Neural cell (in vitro differentiated cells): ENCODE data around the gene NXPE2.

ENCODE experiments used
- EZH2 ChIP-seq: fragments of 200-600, 300-800 bp; shearing (Covaris generic), sonication (generic); IDR thresholded peaks from 2 replicates; pipeline ENCODE4 v1.6.1; 2014; ENCODE audit warnings: antibody characterized with exemption, low read length, borderline replicate concordance, mild to moderate bottlenecking; ENCODE audit not compliant: insufficient read depth, poor library complexity, severe bottlenecking
- MXI1 ChIP-seq: fragments of 450-650 bp; conservative IDR thresholded peaks from 2 replicates; pipeline ENCODE4 v1.6.1; 2014; ENCODE audit warnings: antibody characterized with exemption, mild to moderate bottlenecking; ENCODE audit not compliant: poor library complexity, severe bottlenecking
- POLR2AphosphoS5 ChIP-seq: IDR thresholded peaks from 2 replicates; pipeline ENCODE4 v1.6.1; 2012
- RAD21 ChIP-seq: fragments of 450-650 bp; conservative IDR thresholded peaks from 2 replicates; pipeline ENCODE4 v1.6.1; 2014; ENCODE audit warnings: antibody characterized with exemption, mild to moderate bottlenecking, moderate library complexity
- TAF1 ChIP-seq: IDR thresholded peaks from 2 replicates; pipeline ENCODE4 v1.6.1; 2012; ENCODE audit warnings: low read depth
- TF ChIP-seq, protein P1 (sequence below): fragments of 450-650 bp; IDR thresholded peaks from 2 replicates; pipeline ENCODE4 v1.5.1; 2014; ENCODE audit warnings: antibody characterized with exemption, mild to moderate bottlenecking, moderate library complexity; ENCODE audit not compliant: poor library complexity, severe bottlenecking
- TF ChIP-seq, protein P2 (sequence below): IDR thresholded peaks from 2 replicates; pipeline ENCODE4 v1.6.1; 2012; ENCODE audit warnings: borderline replicate concordance

DNA sequence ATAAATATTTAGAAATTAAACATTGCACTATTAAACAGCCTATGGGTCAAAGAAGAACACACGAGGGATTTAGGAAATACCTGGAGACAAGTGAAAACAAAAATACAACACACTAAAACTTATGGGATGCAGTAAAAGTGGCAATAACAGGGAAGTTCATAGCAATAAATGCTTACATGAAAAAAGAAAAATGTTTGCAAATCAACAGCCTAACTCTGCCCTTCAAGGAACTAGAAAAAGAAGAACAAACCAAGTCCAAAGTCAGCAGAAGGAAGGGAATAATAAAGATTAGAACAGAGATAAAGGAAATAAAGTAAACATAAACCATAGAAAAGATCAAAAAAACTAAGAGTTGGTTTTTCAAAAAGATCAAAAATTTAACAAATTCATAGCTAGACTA, 31.6 kb downstream of the NXPE2 start:
- TF ChIP-seq, protein P1, sequence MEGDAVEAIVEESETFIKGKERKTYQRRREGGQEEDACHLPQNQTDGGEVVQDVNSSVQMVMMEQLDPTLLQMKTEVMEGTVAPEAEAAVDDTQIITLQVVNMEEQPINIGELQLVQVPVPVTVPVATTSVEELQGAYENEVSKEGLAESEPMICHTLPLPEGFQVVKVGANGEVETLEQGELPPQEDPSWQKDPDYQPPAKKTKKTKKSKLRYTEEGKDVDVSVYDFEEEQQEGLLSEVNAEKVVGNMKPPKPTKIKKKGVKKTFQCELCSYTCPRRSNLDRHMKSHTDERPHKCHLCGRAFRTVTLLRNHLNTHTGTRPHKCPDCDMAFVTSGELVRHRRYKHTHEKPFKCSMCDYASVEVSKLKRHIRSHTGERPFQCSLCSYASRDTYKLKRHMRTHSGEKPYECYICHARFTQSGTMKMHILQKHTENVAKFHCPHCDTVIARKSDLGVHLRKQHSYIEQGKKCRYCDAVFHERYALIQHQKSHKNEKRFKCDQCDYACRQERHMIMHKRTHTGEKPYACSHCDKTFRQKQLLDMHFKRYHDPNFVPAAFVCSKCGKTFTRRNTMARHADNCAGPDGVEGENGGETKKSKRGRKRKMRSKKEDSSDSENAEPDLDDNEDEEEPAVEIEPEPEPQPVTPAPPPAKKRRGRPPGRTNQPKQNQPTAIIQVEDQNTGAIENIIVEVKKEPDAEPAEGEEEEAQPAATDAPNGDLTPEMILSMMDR = no peak
- no peak for TF ChIP-seq POLR2AphosphoS5
- TF ChIP-seq EZH2 = no peak
- no peak for TF ChIP-seq RAD21
- TF ChIP-seq, protein P2, sequence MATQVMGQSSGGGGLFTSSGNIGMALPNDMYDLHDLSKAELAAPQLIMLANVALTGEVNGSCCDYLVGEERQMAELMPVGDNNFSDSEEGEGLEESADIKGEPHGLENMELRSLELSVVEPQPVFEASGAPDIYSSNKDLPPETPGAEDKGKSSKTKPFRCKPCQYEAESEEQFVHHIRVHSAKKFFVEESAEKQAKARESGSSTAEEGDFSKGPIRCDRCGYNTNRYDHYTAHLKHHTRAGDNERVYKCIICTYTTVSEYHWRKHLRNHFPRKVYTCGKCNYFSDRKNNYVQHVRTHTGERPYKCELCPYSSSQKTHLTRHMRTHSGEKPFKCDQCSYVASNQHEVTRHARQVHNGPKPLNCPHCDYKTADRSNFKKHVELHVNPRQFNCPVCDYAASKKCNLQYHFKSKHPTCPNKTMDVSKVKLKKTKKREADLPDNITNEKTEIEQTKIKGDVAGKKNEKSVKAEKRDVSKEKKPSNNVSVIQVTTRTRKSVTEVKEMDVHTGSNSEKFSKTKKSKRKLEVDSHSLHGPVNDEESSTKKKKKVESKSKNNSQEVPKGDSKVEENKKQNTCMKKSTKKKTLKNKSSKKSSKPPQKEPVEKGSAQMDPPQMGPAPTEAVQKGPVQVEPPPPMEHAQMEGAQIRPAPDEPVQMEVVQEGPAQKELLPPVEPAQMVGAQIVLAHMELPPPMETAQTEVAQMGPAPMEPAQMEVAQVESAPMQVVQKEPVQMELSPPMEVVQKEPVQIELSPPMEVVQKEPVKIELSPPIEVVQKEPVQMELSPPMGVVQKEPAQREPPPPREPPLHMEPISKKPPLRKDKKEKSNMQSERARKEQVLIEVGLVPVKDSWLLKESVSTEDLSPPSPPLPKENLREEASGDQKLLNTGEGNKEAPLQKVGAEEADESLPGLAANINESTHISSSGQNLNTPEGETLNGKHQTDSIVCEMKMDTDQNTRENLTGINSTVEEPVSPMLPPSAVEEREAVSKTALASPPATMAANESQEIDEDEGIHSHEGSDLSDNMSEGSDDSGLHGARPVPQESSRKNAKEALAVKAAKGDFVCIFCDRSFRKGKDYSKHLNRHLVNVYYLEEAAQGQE = no peak
- no peak for TF ChIP-seq TAF1
- TF ChIP-seq MXI1 = no peak
